HG03558 (cell line): Measurements from ENCODE around the gene AQP10.
"Not testable (repeated sequence)": the region's sequence is repeated elsewhere in the genome, so short reads cannot be mapped to it uniquely, and the experiment has no call there.

Experiments
- ATAC-seq: cut with Tn5 transposase; IDR thresholded peaks from one replicate; pipeline ENCODE4 v1.9.1; 2021; ENCODE audit warnings: moderate number of reproducible peaks; ENCODE audit not compliant: unreplicated experiment; ENCODE audit errors: extremely low read depth

The AQP10 gene

GRCh38 chr1:154342836-154343472 lies 22.1 kb downstream of the AQP10 start:
- no peak for ATAC-seq

DNA sequence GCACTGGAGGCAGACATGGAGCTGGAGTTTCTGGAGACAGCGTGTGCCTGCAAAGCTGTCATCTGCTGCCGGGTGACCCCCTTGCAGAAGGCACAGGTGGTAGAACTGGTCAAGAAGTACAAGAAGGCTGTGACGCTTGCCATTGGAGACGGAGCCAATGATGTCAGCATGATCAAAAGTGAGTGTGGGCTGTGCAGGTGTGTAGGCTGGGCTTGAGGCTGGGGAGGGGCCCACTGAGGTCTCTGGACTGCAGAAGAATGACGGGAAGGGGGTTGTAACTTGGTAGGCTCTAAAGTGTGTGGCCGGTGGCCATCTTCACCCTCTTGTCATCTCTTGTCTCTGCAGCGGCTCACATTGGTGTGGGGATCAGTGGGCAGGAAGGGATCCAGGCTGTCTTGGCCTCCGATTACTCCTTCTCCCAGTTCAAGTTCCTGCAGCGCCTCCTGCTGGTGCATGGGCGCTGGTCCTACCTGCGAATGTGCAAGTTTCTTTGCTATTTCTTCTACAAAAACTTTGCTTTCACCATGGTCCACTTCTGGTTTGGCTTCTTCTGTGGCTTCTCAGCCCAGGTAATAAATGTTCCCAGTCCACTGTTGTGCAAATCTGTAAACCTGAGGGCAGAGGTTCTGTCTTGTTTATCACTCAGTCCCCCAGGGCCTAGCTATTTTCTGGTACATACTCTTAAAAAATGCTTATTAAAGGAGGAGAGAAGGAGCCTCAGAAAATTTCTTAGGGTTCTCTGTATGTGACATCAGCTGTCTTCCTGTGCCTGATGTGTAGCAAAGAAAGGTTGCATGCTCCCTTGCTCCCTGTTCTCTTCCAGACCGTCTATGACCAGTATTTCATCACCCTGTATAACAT lies 24.3 kb downstream of the AQP10 start:
- ATAC-seq = no peak

DNA sequence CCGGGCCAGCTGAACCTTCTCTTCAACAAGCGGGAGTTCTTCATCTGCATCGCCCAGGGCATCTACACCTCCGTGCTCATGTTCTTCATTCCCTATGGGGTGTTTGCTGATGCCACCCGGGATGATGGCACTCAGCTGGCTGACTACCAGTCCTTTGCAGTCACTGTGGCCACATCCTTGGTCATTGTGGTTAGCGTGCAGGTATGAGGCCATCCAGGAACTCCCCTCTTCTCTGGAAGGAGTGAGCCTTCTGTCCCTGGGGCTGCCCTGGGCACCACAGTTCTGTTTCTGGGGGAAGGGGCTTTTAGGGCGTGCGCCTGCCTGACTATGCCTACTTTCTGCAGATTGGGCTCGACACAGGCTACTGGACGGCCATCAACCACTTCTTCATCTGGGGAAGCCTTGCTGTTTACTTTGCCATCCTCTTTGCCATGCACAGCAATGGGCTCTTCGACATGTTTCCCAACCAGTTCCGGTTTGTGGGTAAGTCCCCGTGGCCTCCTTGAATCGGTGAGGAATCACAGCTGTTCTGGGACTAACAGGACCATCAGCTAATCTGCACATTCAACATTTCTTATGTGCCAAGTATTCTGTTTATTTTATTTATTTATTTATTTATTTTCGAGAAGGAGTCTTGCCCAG lies 25.5 kb downstream of the AQP10 start:
- no peak for ATAC-seq

GRCh38 chr1:154347961-154348360 lies 27.1 kb downstream of the AQP10 start:
- no peak for ATAC-seq

GRCh38 chr1:154348429-154349076 lies 27.7 kb downstream of the AQP10 start:
- no peak for ATAC-seq

DNA sequence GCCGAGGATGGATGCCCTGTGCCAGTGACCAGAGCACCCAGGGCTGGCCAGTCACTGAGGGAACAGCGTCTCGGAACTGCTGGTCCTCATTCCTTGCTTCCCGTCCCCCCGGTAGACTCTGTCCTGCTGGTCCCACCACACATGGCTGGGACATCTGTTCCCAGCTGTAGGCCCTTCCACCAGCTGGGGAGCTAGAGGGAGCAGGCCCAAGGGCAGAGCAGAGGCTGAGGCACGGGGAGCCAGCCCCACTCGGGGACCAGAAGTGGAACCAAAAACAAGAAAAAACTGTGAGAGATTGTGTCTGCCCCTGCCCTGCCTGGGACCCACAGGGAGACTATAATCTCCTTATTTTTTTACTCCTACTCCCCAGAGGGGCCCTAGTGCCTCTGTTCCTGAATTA lies 28.2 kb downstream of the AQP10 start:
- no peak for ATAC-seq

GRCh38 chr1:154350383-154350782 lies 29.5 kb downstream of the AQP10 start:
- no peak for ATAC-seq

DNA sequence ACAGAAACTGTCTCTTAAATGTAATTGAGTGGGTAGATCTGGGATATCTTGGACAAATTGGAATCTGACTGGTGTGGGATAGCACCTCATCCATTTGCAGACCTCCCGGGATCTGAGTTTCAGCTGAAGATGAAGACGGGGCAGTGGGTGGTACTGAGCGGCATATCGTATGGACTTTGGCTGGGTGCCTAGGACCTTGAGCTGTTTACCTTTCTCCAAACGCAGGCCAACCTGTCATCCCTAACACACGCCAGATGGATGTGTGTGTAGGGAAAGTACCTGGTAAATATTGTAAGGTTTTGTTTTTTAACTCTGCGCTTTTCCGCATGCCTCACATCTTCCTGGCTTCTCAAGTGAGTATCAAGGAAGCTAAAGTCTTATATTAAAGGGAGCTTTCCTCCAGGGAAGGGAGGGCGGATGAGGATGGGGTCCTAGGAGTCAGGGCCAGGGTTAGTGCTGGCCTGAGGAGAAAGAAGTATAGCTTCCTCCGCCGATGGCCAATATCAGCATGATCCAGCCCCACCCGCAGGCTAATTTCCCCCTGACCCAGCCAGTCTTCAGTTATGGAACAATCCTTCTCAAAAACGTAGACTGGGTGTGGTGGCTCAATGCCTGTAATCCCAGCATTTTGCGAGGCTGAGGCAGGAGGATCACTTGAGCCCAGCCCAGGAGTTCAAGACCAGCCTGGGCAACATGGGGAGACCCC lies 30.6 kb downstream of the AQP10 start:
- no peak for ATAC-seq

DNA sequence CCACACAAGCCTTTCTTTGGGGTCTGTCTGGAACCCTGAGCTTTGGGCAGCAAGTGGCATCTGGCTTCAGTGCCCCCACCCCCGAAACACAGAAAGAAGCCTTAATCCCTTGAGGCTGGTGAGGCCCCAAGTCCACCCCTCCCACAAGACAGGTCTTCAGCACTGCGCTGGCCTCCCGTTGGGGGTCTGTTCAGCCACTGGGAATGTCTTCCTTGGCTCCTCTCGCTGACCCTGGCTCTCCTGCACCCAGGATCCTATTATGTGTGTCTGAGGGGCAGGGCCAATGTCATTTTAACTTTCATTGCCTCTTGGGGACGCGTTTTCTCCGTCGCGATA lies 31.3 kb downstream of the AQP10 start:
- no peak for ATAC-seq

GRCh38 chr1:154352581-154353459 lies 31.9 kb downstream of the AQP10 start:
- no peak for ATAC-seq

- ATAC-seq = no peak
These were observed 32.6 kb downstream of the AQP10 start for GRCh38 chr1:154353460-154353904.

- ATAC-seq = no peak
These were observed 33.1 kb downstream of the AQP10 start for GRCh38 chr1:154353966-154354365.

GRCh38 chr1:154358519-154358918 lies 37.6 kb downstream of the AQP10 start:
- ATAC-seq = no peak

DNA sequence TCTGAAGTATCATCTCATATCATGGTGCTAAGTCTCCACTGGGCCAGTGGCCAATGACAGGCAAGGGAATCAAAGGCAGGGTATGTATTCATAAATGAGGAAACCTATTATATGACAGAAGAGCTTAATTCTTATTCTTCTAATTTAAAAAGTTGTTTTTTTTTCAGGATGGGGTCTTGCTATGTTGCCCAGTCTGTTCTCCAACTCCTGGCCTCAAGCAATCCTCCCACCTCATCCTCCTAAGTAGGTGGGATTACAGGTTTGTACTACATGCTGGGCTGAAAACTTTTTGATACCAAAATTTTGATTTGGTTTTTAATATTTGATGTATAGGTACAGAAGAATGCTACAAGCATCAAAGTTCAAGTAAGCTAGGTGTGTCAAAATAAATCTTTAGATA lies 39.4 kb downstream of the AQP10 start:
- no peak for ATAC-seq

DNA sequence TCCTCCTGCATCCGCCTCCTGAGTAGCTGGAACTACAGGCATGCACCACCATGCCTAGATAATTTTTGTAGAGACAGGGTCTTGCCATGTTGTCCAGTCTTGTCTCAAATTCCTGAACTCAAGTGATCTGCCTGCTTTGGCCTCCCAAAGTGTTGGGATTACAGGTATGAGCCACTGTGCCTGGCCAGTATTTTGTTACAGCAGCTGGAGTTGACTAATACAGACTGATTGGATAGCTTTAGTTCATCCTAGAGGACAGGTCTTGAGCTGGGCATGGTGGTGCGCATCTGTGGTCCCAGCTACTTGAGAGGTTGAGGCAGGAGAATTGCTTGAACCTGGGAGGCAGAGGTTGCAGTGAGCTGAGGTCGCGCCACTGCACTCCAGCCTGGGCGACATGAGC lies 40.0 kb downstream of the AQP10 start:
- not testable (repeated sequence) for ATAC-seq

GRCh38 chr1:154361357-154361756 lies 40.5 kb downstream of the AQP10 start:
- no peak for ATAC-seq

DNA sequence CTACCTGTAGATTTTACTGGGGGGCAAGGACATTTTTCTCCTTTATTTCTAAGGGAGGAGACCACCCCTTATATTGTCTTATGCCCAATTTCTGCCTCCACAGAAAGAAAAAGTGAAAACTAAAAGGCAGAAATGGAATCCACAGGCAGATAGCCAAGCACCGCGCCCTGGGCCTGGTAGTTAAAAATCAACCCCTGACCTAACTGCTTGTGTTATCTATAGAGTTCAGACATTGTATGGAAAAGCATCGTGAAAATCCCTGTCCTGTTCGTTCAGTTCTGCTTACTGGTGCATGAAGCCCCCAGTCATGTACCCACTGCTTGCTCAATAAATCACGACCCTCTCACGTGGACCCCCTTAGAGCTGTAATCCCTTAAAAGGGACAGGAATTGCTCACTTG lies 50.5 kb downstream of the AQP10 start:
- ATAC-seq = no peak

- ATAC-seq = not testable (repeated sequence)
These were observed 53.0 kb downstream of the AQP10 start for GRCh38 chr1:154373777-154374357.
